Lower leg skin (tissue), 4 donors: ENCODE measurements around the gene ANKRD22. TPM values are rescaled to one million over a fixed set of nuclear protein-coding genes. Genes with fewer than 3 reads are reported as not detected.

Experiments used
- DNase-seq, 2 donors: peaks; one replicate each; pipeline ENCODE4 v3.0.0-alpha.2; 2019; ENCODE audit warnings: low spot score in 2 of 2
- H3K4me3 ChIP-seq: fragments of 200-600 bp; sonication (generic); 2 replicates; pipeline ENCODE4 v1.5.1; 2017; ENCODE audit warnings: mild to moderate bottlenecking, low read depth; ENCODE audit not compliant: poor library complexity, severe bottlenecking
- POLR2A ChIP-seq, 2 donors: fragments of 450-650 bp; IDR thresholded peaks; one replicate each; pipeline ENCODE4 v1.6.1; 2016 to 2017; ENCODE audit warnings: antibody characterized with exemption in 2 of 2, mild to moderate bottlenecking in 1 of 2, moderate library complexity in 1 of 2
- WGBS, 2 donors: methylation state at CpG; one replicate each; pipeline ENCODE4 v1.1.5; 2018; 5-methylcytosine and 5-hydroxymethylcytosine counted together
- intact Hi-C: fragments of 100-400 bp; cut with DNase I; formaldehyde crosslinking; loops from one replicate; pipeline ENCODE4 v1.15.0; 2023; ENCODE audit warnings: low total_unique reads
- total RNA-seq, 4 donors: library from RNA; depleted of rRNA; stranded (reverse); fragments of >200 nt; gene quantifications; one replicate each; pipeline ENCODE4 v1.1.0, GENCODE V29; 2016
- TF ChIP-seq, protein P1 (sequence below), 3 donors: fragments of 450-650 bp; IDR thresholded peaks; one replicate each; pipeline ENCODE4 v1.5.1; 2016; ENCODE audit warnings: antibody characterized with exemption in 3 of 3, mild to moderate bottlenecking in 3 of 3, moderate library complexity in 2 of 3

Gene ANKRD22
- total RNA-seq, 4 donors from 2014 or later = 30.7 to 56.7 (median 35.4) TPM

- TF ChIP-seq POLR2A (IDR thresholded peaks at IDR 0.05) = no peak
- TF ChIP-seq, protein P1, sequence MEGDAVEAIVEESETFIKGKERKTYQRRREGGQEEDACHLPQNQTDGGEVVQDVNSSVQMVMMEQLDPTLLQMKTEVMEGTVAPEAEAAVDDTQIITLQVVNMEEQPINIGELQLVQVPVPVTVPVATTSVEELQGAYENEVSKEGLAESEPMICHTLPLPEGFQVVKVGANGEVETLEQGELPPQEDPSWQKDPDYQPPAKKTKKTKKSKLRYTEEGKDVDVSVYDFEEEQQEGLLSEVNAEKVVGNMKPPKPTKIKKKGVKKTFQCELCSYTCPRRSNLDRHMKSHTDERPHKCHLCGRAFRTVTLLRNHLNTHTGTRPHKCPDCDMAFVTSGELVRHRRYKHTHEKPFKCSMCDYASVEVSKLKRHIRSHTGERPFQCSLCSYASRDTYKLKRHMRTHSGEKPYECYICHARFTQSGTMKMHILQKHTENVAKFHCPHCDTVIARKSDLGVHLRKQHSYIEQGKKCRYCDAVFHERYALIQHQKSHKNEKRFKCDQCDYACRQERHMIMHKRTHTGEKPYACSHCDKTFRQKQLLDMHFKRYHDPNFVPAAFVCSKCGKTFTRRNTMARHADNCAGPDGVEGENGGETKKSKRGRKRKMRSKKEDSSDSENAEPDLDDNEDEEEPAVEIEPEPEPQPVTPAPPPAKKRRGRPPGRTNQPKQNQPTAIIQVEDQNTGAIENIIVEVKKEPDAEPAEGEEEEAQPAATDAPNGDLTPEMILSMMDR (IDR thresholded peaks at IDR 0.05) = no peak
- DNase-seq = peak in 1 of 2 donors; percentile 92
- 3 to 4% methylated on average over 22 to 26 of the region's 26 CpGs for WGBS, 2 donors
- peak within 1 kb of the TSS; percentile 75 for H3K4me3 ChIP-seq
- intact Hi-C loops = no loop called here
Observed at GRCh38 chr10:88879534-88880281, 28.1 kb upstream of the ANKRD22 start, which contains the start of gene STAMBPL1. Gene STAMBPL1 (plus strand): TSS chr10:88880245. CDS start chr10:88901709, 21,464 bp downstream.

- no peak overlapping the region for H3K4me3 ChIP-seq
- WGBS, 2 donors = 82 to 87% methylated on average over 6 of the region's 6 CpGs
- intact Hi-C loops = no loop called here
- TF ChIP-seq, protein P1 (IDR thresholded peaks at IDR 0.05) = no peak
- no peak for TF ChIP-seq POLR2A (IDR thresholded peaks at IDR 0.05)
- no peak for DNase-seq
Observed at GRCh38 chr10:88877298-88877697, 25.7 kb upstream of the ANKRD22 start.

- intact Hi-C loops = no loop called here
- H3K4me3 ChIP-seq = no peak overlapping the region
- TF ChIP-seq, protein P1 (IDR thresholded peaks at IDR 0.05) = no peak
- TF ChIP-seq POLR2A (IDR thresholded peaks at IDR 0.05) = no peak
- DNase-seq = no peak
Observed at GRCh38 chr10:88875081-88875480, 23.4 kb upstream of the ANKRD22 start.

DNA sequence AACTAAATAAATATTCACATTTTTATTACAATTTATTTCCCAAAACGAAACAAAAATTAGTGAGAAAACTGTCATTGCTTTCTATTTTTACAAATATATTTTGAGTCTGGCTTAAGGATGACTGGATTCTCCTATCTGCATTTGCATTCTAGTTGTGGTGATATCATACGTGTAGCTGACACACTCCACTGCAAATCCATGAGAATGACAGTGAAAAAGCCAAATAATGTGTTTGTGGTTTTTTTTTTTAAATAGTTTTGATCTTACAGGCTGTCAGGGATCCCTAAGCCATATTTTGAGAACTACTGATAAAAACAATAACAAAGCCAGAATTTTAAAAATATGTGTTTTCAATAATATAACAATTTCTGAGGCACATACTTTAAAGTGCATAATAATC, 22.6 kb upstream of the ANKRD22 start:
- DNase-seq = no peak
- H3K4me3 ChIP-seq = no peak overlapping the region
- WGBS, 2 donors = 67 to 74% methylated on average over 2 of the region's 2 CpGs
- TF ChIP-seq POLR2A (IDR thresholded peaks at IDR 0.05) = no peak
- TF ChIP-seq, protein P1 (IDR thresholded peaks at IDR 0.05) = no peak
- intact Hi-C loops = no loop called here

GRCh38 chr10:88873757-88874156, 22.1 kb upstream of the ANKRD22 start:
- WGBS, 2 donors = 40 to 51% methylated on average over 2 of the region's 2 CpGs
- TF ChIP-seq POLR2A (IDR thresholded peaks at IDR 0.05) = no peak
- TF ChIP-seq, protein P1 (IDR thresholded peaks at IDR 0.05) = no peak
- intact Hi-C loops = no loop called here
- no peak for DNase-seq
- no peak overlapping the region for H3K4me3 ChIP-seq

DNA sequence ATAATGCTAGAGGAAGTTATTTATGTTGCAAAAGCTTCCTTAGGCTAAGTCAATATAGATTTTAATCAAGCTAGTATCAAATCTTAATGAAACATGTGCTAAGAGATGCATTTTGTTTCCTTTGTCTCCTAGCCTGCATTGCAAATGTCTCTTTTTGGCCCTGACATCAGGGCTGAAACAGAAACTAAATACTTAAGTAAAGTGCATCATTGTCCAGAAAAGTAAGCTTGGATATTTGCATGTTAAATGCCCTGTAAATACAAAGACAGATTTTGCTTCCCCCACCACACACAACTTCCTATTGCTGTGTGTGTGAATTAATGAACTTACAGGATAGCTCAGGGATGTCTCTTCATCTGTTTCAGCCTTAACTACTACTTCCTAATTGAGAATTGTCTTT, 18.4 kb upstream of the ANKRD22 start:
- H3K4me3 ChIP-seq = no peak overlapping the region
- intact Hi-C loops = no loop called here
- no peak for TF ChIP-seq POLR2A (IDR thresholded peaks at IDR 0.05)
- TF ChIP-seq, protein P1 (IDR thresholded peaks at IDR 0.05) = no peak
- no peak for DNase-seq
